Suprapubic skin (tissue), 4 donors: ENCODE results near the gene ANXA2. TPM values are rescaled to one million over a fixed set of nuclear protein-coding genes. Genes with fewer than 3 reads are reported as not detected.
A peak's percentile ranks its signal among the peaks of the same experiment; 100 is the strongest.

Experiments used
- DNase-seq, 2 donors: peaks; one replicate each; pipeline ENCODE4 v3.0.0-alpha.2; 2019; ENCODE audit warnings: low spot score in 2 of 2
- H3K27ac ChIP-seq: fragments of 200-600 bp; sonication (generic); one replicate; pipeline ENCODE4 v1.5.1; 2019
- H3K27me3 ChIP-seq: fragments of 200-600 bp; sonication (generic); one replicate; pipeline ENCODE4 v1.5.1; 2019
- H3K36me3 ChIP-seq: fragments of 200-600 bp; sonication (generic); one replicate; pipeline ENCODE4 v1.5.1; 2019
- H3K4me1 ChIP-seq: fragments of 200-600 bp; sonication (generic); one replicate; pipeline ENCODE4 v1.5.1; 2019
- H3K4me3 ChIP-seq: fragments of 200-600 bp; sonication (generic); one replicate; pipeline ENCODE4 v1.5.1; 2019; ENCODE audit warnings: mild to moderate bottlenecking
- H3K9me3 ChIP-seq: fragments of 200-600 bp; sonication (generic); one replicate; pipeline ENCODE4 v1.5.1; 2019
- EP300 ChIP-seq: sonication (generic); formaldehyde crosslinking; IDR thresholded peaks from one replicate; pipeline ENCODE4 v1.6.1; 2017; ENCODE audit warnings: antibody characterized with exemption
- POLR2A ChIP-seq, 2 donors: fragments of 450-650 bp; IDR thresholded peaks; one replicate each; pipeline ENCODE4 v1.6.1; 2017; ENCODE audit warnings: antibody characterized with exemption in 2 of 2, mild to moderate bottlenecking in 2 of 2, moderate library complexity in 2 of 2
- POLR2AphosphoS5 ChIP-seq, 3 donors: sonication (generic); formaldehyde crosslinking; IDR thresholded peaks; one replicate each; pipeline ENCODE4 v1.6.1; 2017; ENCODE audit warnings: antibody characterized with exemption in 3 of 3
- WGBS: methylation state at CpG from one replicate; pipeline ENCODE4 v1.1.5; 2018; 5-methylcytosine and 5-hydroxymethylcytosine counted together
- total RNA-seq, 4 donors: library from RNA; depleted of rRNA; stranded (reverse); fragments of >200 nt; gene quantifications; one replicate each; pipeline ENCODE4 v1.1.0, GENCODE V29; 2016
- TF ChIP-seq, protein P1 (sequence below), 2 donors: fragments of 200-600 bp in 1 of 2; fragments of 450-650 bp in 1 of 2; sonication (generic) in 1 of 2; IDR thresholded peaks; one replicate each; pipeline ENCODE4 v1.5.1; 2016 to 2019; ENCODE audit warnings: antibody characterized with exemption in 2 of 2, mild to moderate bottlenecking in 1 of 2, moderate library complexity in 1 of 2

The ANXA2 gene
- total RNA-seq, 4 donors from 2014 or later: 1,379 to 1,734 (median 1,554) TPM

GRCh38 chr15:60438646-60439045 lies 40.9 kb upstream of the ANXA2 start:
- H3K27ac ChIP-seq: no peak overlapping the region
- H3K36me3 ChIP-seq: peaks cover 21% of the 10 kb centered on the region
- H3K4me1 ChIP-seq: no peaks in the 10 kb centered on the region
- 96% methylated on average over 1 of the region's 1 CpG for whole genome bisulfite sequencing
- H3K9me3 ChIP-seq: no peaks in the 10 kb centered on the region
- no peak for DNase-seq
- no peaks in the 10 kb centered on the region for H3K27me3 ChIP-seq
- no peak for TF ChIP-seq POLR2AphosphoS5 (IDR thresholded peaks at IDR 0.05)
- no peak for TF ChIP-seq POLR2A (IDR thresholded peaks at IDR 0.05)
- TF ChIP-seq, protein P1, sequence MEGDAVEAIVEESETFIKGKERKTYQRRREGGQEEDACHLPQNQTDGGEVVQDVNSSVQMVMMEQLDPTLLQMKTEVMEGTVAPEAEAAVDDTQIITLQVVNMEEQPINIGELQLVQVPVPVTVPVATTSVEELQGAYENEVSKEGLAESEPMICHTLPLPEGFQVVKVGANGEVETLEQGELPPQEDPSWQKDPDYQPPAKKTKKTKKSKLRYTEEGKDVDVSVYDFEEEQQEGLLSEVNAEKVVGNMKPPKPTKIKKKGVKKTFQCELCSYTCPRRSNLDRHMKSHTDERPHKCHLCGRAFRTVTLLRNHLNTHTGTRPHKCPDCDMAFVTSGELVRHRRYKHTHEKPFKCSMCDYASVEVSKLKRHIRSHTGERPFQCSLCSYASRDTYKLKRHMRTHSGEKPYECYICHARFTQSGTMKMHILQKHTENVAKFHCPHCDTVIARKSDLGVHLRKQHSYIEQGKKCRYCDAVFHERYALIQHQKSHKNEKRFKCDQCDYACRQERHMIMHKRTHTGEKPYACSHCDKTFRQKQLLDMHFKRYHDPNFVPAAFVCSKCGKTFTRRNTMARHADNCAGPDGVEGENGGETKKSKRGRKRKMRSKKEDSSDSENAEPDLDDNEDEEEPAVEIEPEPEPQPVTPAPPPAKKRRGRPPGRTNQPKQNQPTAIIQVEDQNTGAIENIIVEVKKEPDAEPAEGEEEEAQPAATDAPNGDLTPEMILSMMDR (IDR thresholded peaks at IDR 0.05): no peak
- TF ChIP-seq EP300: no peak
- H3K4me3 ChIP-seq: no peak overlapping the region

GRCh38 chr15:60428935-60429334 lies 31.1 kb upstream of the ANXA2 start:
- 98% methylated on average over 1 of the region's 1 CpG for WGBS
- TF ChIP-seq POLR2AphosphoS5 (IDR thresholded peaks at IDR 0.05): no peak
- TF ChIP-seq EP300: no peak
- TF ChIP-seq, protein P1 (IDR thresholded peaks at IDR 0.05): no peak
- no peak for TF ChIP-seq POLR2A (IDR thresholded peaks at IDR 0.05)
- H3K9me3 ChIP-seq: no peaks in the 10 kb centered on the region
- H3K4me1 ChIP-seq: peaks cover 20% of the 10 kb centered on the region
- no peaks in the 10 kb centered on the region for H3K27me3 ChIP-seq
- peaks cover 18% of the 10 kb centered on the region for H3K36me3 ChIP-seq
- DNase-seq: no peak
- H3K27ac ChIP-seq: no peak overlapping the region
- H3K4me3 ChIP-seq: no peak overlapping the region

GRCh38 chr15:60426870-60427508 lies 29.2 kb upstream of the ANXA2 start:
- H3K36me3 ChIP-seq: peaks cover 3% of the 10 kb centered on the region
- no peaks in the 10 kb centered on the region for H3K9me3 ChIP-seq
- TF ChIP-seq POLR2AphosphoS5 (IDR thresholded peaks at IDR 0.05): no peak
- no peak for TF ChIP-seq POLR2A (IDR thresholded peaks at IDR 0.05)
- no peak for TF ChIP-seq EP300
- TF ChIP-seq, protein P1 (IDR thresholded peaks at IDR 0.05): no peak
- H3K4me3 ChIP-seq: no peak overlapping the region
- peaks cover 33% of the 10 kb centered on the region for H3K4me1 ChIP-seq
- DNase-seq: no peak
- 15% methylated on average over 2 of the region's 2 CpGs for whole genome bisulfite sequencing
- H3K27me3 ChIP-seq: no peaks in the 10 kb centered on the region
- peak overlapping the region; percentile 34 for H3K27ac ChIP-seq

DNA sequence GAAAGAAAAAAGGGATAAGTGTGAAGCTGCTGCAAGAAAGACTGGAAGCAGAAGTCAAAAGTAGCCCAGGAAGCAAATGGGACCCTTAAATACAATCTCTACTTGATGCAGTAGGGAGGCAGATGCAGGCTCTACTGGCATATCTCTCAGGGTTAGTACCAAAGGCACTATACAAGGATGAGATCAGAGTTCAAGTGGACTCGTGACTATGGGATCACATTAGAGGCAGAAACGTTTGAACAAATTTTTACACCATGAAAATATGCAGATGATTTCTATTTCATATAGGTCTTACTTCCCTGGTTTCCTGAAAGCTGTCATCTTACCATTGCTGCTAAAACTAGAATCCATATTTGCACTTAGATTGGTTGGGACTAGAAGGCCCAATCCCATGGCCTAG lies 27.7 kb upstream of the ANXA2 start:
- no peaks in the 10 kb centered on the region for H3K27me3 ChIP-seq
- H3K4me3 ChIP-seq: no peak overlapping the region
- 85% methylated on average over 2 of the region's 2 CpGs for WGBS
- no peak for TF ChIP-seq POLR2A (IDR thresholded peaks at IDR 0.05)
- TF ChIP-seq EP300: no peak
- no peak for TF ChIP-seq POLR2AphosphoS5 (IDR thresholded peaks at IDR 0.05)
- TF ChIP-seq, protein P1 (IDR thresholded peaks at IDR 0.05): no peak
- H3K4me1 ChIP-seq: peaks cover 38% of the 10 kb centered on the region
- H3K27ac ChIP-seq: no peak overlapping the region
- no peak for DNase-seq
- H3K9me3 ChIP-seq: no peaks in the 10 kb centered on the region
- H3K36me3 ChIP-seq: peaks cover 3% of the 10 kb centered on the region

DNA sequence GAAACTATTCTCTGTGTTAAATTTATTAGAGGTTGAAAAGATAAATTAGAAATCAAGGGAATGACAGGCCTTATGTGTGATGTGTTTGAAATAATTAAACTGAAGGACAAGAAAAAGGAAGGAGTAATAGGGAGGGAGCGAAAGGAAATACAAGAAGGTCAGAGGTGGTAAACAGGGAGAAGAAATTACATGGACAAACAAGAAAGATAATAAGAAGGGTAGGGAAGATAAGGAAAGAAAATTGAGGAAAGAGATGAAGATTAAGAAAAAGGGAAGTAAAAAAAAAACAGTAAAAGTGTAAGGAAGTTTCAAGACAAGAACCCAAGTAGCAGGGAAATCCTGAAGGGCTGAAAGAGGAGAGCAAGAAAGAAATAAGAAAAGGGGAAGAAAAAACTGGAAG lies 26.2 kb upstream of the ANXA2 start:
- no peak for DNase-seq
- no peak overlapping the region for H3K4me3 ChIP-seq
- H3K27ac ChIP-seq: peak overlapping the region; percentile 38
- no peaks in the 10 kb centered on the region for H3K27me3 ChIP-seq
- no peak for TF ChIP-seq POLR2A (IDR thresholded peaks at IDR 0.05)
- TF ChIP-seq POLR2AphosphoS5 (IDR thresholded peaks at IDR 0.05): no peak
- TF ChIP-seq EP300: no peak
- TF ChIP-seq, protein P1 (IDR thresholded peaks at IDR 0.05): no peak
- no peaks in the 10 kb centered on the region for H3K36me3 ChIP-seq
- 85% methylated on average over 1 of the region's 1 CpG for WGBS
- H3K9me3 ChIP-seq: no peaks in the 10 kb centered on the region
- H3K4me1 ChIP-seq: peaks cover 42% of the 10 kb centered on the region
